ENCODE measurements around the gene KCNQ4. TPM values are rescaled to one million over a fixed set of nuclear protein-coding genes. Genes with fewer than 3 reads are reported as not detected.
A peak's percentile ranks its signal among the peaks of the same experiment; 100 is the strongest.

The KCNQ4 gene
- total RNA-seq, 1 experiment from 2014 or later = 1.4 TPM

DNA sequence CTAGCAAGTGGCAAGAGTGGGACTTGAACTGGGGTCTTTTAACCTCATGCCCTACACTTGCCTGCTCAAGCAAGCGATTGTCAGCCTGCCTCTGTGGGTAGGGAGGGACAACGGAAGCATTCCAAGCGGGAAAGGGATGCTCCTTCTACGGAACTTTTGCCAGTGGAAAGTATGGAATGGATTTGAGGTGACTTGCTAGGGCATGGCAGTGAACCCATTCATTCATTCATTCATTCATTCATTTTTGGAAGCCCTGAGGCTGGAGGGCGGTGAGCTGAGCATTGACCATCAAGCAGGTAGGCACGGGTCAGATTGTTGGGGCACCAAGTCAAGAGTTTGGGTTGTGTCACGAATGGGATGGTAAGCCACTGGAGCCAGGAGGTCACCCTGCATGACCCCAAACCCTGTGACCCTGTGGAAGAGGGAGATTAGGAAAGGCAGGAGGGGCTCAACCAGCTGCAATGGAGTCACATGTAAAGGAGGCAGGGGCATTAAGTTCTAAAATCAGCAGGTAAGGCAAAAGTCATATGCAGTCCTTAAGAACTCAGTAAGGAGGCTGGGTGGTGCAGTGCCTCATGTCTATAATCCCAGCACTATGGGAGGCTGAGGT is 90.4 kb downstream of the KCNQ4 start:
- H3K23me2 ChIP-seq (ENCODE audit: insufficient read length, low read depth, low read length, poor library complexity, severe bottlenecking) = no peaks in the 10 kb centered on the region

More for the DNA sequence above, 90.4 kb downstream of the KCNQ4 start:
- H3K9me3 Mint-ChIP-seq = peaks cover 13 to 14% of the 10 kb centered on the region in 2 experiments; a peak in 4 of 5 replicates
- H3K79me1 ChIP-seq (ENCODE audit: insufficient read depth, low read depth, low read length, poor library complexity, severe bottlenecking) = no peaks in the 10 kb centered on the region
- no peak overlapping the region for H3K56ac ChIP-seq (ENCODE audit: insufficient read length, low read depth, low read length)
- no CpG with 5 or more reads among the region's 7 CpGs for WGBS (ENCODE audit: extremely low coverage, insufficient read length, low lambda C conversion rate)
- H2BK120ac ChIP-seq (ENCODE audit: low read depth, low read length, poor library complexity, severe bottlenecking) = no peak overlapping the region
- H3K27ac Mint-ChIP-seq = no peak overlapping the region
- H2BK5ac ChIP-seq (ENCODE audit: insufficient read length, low read length) = no peak overlapping the region
- no peak overlapping the region for H3K4ac ChIP-seq (ENCODE audit: low read depth, low read length)
- H3T11ph ChIP-seq (ENCODE audit: low read length) = no peak overlapping the region
- H3K36me3 Mint-ChIP-seq (ENCODE audit: insufficient read depth in 1 of 3, low read depth in 3 of 3) = peaks cover 0 to 8% (median 0%) of the 10 kb centered on the region in 3 experiments; a peak in 3 of 7 replicates
- H3K9ac ChIP-seq (ENCODE audit: extremely low read depth, insufficient read length, low read length) = no peak overlapping the region
- no peak overlapping the region for H4K8ac ChIP-seq (replicated peaks; ENCODE audit: insufficient read length, low read depth, low read length)
- no peak overlapping the region for H2AK5ac ChIP-seq (ENCODE audit: insufficient read length, low read length)
- H3K79me2 ChIP-seq (ENCODE audit: insufficient read depth, low read length) = no peaks in the 10 kb centered on the region
- H2BK15ac ChIP-seq (ENCODE audit: low read depth, low read length) = no peak overlapping the region
- H3K4me1 Mint-ChIP-seq = peaks cover 4 to 9% of the 10 kb centered on the region in 2 experiments
- no peaks in the 10 kb centered on the region for H4K20me1 ChIP-seq (ENCODE audit: control insufficient read depth, insufficient read depth, insufficient read length)
- H2AFZ ChIP-seq (ENCODE audit: low read length) = no peak overlapping the region
- no peak overlapping the region for H4K91ac ChIP-seq (ENCODE audit: insufficient read length, low read depth, low read length)
- H3K4me3 Mint-ChIP-seq = 0 out of 5 replicates have a peak overlapping the region, but pooled peaks of 1 of the 2 experiments have one; percentile 4
- no peaks in the 10 kb centered on the region for H3K9me3 ChIP-seq (ENCODE audit: control insufficient read depth, low read depth, low read length)
- DNase-seq = no peak
- no peaks in the 10 kb centered on the region; the same call in 1 of the 2 replicates for H3K4me1 ChIP-seq (ENCODE audit: insufficient read depth, low read length)
- no peak overlapping the region for H3K27ac ChIP-seq (ENCODE audit: insufficient read length, low read depth, low read length)
- H3K4me2 ChIP-seq (ENCODE audit: insufficient read depth, insufficient read length, low read length) = no peak overlapping the region
- H3K14ac ChIP-seq (ENCODE audit: insufficient read depth, low read length) = no peak overlapping the region
- no peak overlapping the region for H2BK12ac ChIP-seq (ENCODE audit: insufficient read length, low read depth, low read length)
- no peak overlapping the region for H3K23ac ChIP-seq (ENCODE audit: insufficient read length, low read depth, low read length)
- TF ChIP-seq, protein P1, sequence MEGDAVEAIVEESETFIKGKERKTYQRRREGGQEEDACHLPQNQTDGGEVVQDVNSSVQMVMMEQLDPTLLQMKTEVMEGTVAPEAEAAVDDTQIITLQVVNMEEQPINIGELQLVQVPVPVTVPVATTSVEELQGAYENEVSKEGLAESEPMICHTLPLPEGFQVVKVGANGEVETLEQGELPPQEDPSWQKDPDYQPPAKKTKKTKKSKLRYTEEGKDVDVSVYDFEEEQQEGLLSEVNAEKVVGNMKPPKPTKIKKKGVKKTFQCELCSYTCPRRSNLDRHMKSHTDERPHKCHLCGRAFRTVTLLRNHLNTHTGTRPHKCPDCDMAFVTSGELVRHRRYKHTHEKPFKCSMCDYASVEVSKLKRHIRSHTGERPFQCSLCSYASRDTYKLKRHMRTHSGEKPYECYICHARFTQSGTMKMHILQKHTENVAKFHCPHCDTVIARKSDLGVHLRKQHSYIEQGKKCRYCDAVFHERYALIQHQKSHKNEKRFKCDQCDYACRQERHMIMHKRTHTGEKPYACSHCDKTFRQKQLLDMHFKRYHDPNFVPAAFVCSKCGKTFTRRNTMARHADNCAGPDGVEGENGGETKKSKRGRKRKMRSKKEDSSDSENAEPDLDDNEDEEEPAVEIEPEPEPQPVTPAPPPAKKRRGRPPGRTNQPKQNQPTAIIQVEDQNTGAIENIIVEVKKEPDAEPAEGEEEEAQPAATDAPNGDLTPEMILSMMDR (conservative IDR thresholded peaks at IDR 0.05) = no peak
- H3K18ac ChIP-seq (ENCODE audit: insufficient read length, low read depth, low read length) = no peak overlapping the region
- no peaks in the 10 kb centered on the region for H3K27me3 ChIP-seq (ENCODE audit: insufficient read depth, low read length)
- H4K5ac ChIP-seq (ENCODE audit: insufficient read length, low read depth, low read length) = no peak overlapping the region
- no peak overlapping the region for H2BK20ac ChIP-seq (ENCODE audit: low read depth, low read length, poor library complexity, severe bottlenecking)
- peaks cover 9% of the 10 kb centered on the region for H3K27me3 Mint-ChIP-seq (ENCODE audit: low read depth)
